Right ventricle myocardium inferior (tissue), 1 donor: ENCODE measurements around the gene BRMS1. TPM values are rescaled to one million over a fixed set of nuclear protein-coding genes. Genes with fewer than 3 reads are reported as not detected.

ENCODE experiments used
- ATAC-seq: fragments of 200-7000 bp; cut with Tn5 transposase; one replicate; pipeline ENCODE4 v1.9.1; 2020; ENCODE audit warnings: mild to moderate bottlenecking, moderate library complexity
- DNase-seq: peaks from one replicate; pipeline ENCODE4 v3.0.0; 2021; ENCODE audit errors: missing footprints
- intact Hi-C: fragments of 100-400 bp; cut with DNase I; formaldehyde crosslinking; loops from one replicate; pipeline ENCODE4 v1.11.0; 2022
- total RNA-seq: library from RNA; stranded (reverse); fragmentation: NEBNext Ultra II Directional; extraction: Animal tissue kit (Norgen Biotek cat#: 25700); gene quantifications from one replicate; pipeline ENCODE4 v1.2.1, GENCODE V29; 2021
- donor health status: DM: no; HTN: yes; CAD: no; lungs with severe emphysema.

The BRMS1 gene
- total RNA-seq, 1 donor from 2014 or later = 14.6 TPM

- intact Hi-C loops = no loop called here
- DNase-seq (peak; percentile 25), ATAC-seq (no peak)
Observed at GRCh38 chr11:66340596-66341501, 4.1 kb downstream of the BRMS1 start.

GRCh38 chr11:66339686-66340483 lies 5.0 kb downstream of the BRMS1 start:
- ATAC-seq (no peak), DNase-seq (peak; percentile 57)
- intact Hi-C loops = loop anchor here (5.0 kb wide), 1 partner anchor 118 kb away; no protein-coding TSS in a partner anchor

GRCh38 chr11:66339162-66339675 lies 5.7 kb downstream of the BRMS1 start:
- DNase-seq = peak; percentile 60
- ATAC-seq = no peak
- intact Hi-C loops = loop anchor here (5.0 kb wide), 1 partner anchor 117 kb away; no protein-coding TSS in a partner anchor

- DNase-seq (peak; percentile 20), ATAC-seq (no peak)
- intact Hi-C loops = loop anchor here (5.0 kb wide), 1 partner anchor 116 kb away; no protein-coding TSS in a partner anchor
Observed at GRCh38 chr11:66338276-66339161, 6.4 kb downstream of the BRMS1 start.

GRCh38 chr11:66337103-66337899 lies 7.6 kb downstream of the BRMS1 start:
- ATAC-seq (no peak), DNase-seq (peak; percentile 56)
- intact Hi-C loops = loop anchor here (5.0 kb wide), 1 partner anchor 115 kb away; no protein-coding TSS in a partner anchor

GRCh38 chr11:66336234-66337102 lies 8.4 kb downstream of the BRMS1 start, which contains the start of gene RIN1:
TSS of gene RIN1 (minus strand) at chr11:66336434. CDS start at chr11:66336402, 32 bp downstream.
- intact Hi-C loops = loop anchor here (5.0 kb wide), 1 partner anchor 114 kb away; no protein-coding TSS in a partner anchor
- DNase-seq = peak; percentile 66
- ATAC-seq = peak; percentile 69

- peak; percentile 57 for DNase-seq
- intact Hi-C loops = loop anchor here (5.0 kb wide), 1 partner anchor 113 kb away; no protein-coding TSS in a partner anchor
- peak; percentile 12 for ATAC-seq
Observed at GRCh38 chr11:66335531-66336233, 9.2 kb downstream of the BRMS1 start.

- intact Hi-C loops = loop anchor here (5.0 kb wide), 1 partner anchor 113 kb away; no protein-coding TSS in a partner anchor
- ATAC-seq = no peak
- peak; percentile 71 for DNase-seq
Observed at GRCh38 chr11:66334605-66335442, 10.1 kb downstream of the BRMS1 start.

- ATAC-seq = no peak
- peak; percentile 35 for DNase-seq
- intact Hi-C loops = no loop called here
Observed at GRCh38 chr11:66333896-66334604, 10.9 kb downstream of the BRMS1 start.

- intact Hi-C loops = no loop called here
- peak; percentile 51 for DNase-seq
- no peak for ATAC-seq
Observed at GRCh38 chr11:66333220-66333877, 11.6 kb downstream of the BRMS1 start.

- DNase-seq (peak; percentile 31), ATAC-seq (no peak)
- intact Hi-C loops = no loop called here
Observed at GRCh38 chr11:66332371-66333219, 12.3 kb downstream of the BRMS1 start.

GRCh38 chr11:66331542-66332370 lies 13.1 kb downstream of the BRMS1 start:
- intact Hi-C loops = no loop called here
- no peak for ATAC-seq

More at GRCh38 chr11:66331542-66332370, 13.1 kb downstream of the BRMS1 start:
- DNase-seq = peak; percentile 40
